K562 (cell line): ENCODE data around the gene PEBP1. TPM values are rescaled to one million over a fixed set of nuclear protein-coding genes. Genes with fewer than 3 reads are reported as not detected.

Experiments used
- ATAC-seq: fragments of 200-7000 bp; cut with Tn5 transposase; 3 replicates; pipeline ENCODE4 v1.9.1; 2020; ENCODE audit warnings: moderate library complexity
- BruUV-seq: library from RNA; stranded (reverse); fragments of 400-500 nt; replicated peaks from 2 replicates; lab custom pipeline; 2021; lab: Mats Ljungman, UMichigan
- CTCF ChIA-PET: fragments of 300-600 bp; formaldehyde crosslinking; extraction: SDS; loops from one replicate; lab custom pipeline; 2021; ENCODE audit warnings: low intra/inter-chr PET ratio; lab: Yijun Ruan, JAX
- POLR2A ChIA-PET: fragments of 300-600, 350-650 bp; sonication (Branson Sonifier 250); formaldehyde crosslinking; extraction: SDS; loops from one replicate; lab custom pipeline; 2021; ENCODE audit warnings: antibody characterized with exemption, inconsistent platforms; lab: Yijun Ruan, JAX
- DNase-seq, 4 experiments: peaks; one replicate each; pipeline versions ENCODE4 v3.0.0 to v3.0.0-alpha.2; 2011 to 2018; ENCODE audit warnings: low spot score in 3 of 4, mixed read lengths in 3 of 4; ENCODE audit errors: extremely low read depth in 1 of 4
- FAIRE-seq: peaks from 2 replicates; lab custom pipeline; 2011; peaks lifted over from hg19 to GRCh38; lab: Jason Lieb, UNC
- H2AFZ ChIP-seq: 2 replicates; pipeline ENCODE4 v1.6.0; 2011; ENCODE audit warnings: low read depth, low read length, control low read depth, inconsistent platforms
- H3K27ac ChIP-seq: fragments of 200-600 bp; 3 replicates; pipeline ENCODE4 v1.8.0; 2011; ENCODE audit warnings: low read depth, mild to moderate bottlenecking, control low read depth, inconsistent platforms, low read length, moderate library complexity, mixed read lengths; ENCODE audit errors: extremely low read depth
- H3K27me3 ChIP-seq, 2 experiments: fragments of 300-600 bp in 1 of 2; 2 replicates in 1 of 2; 3 replicates in 1 of 2; pipeline versions ENCODE4 v1.6.0 to v1.8.0; 2011; ENCODE audit warnings: inconsistent platforms in 2 of 2, low read length in 2 of 2, mild to moderate bottlenecking in 1 of 2, mixed read lengths in 1 of 2, moderate library complexity in 1 of 2; ENCODE audit not compliant: control insufficient read depth in 2 of 2, insufficient read depth in 2 of 2
- H3K36me3 ChIP-seq: fragments of 300-600 bp; 3 replicates; pipeline ENCODE4 v1.8.0; 2011; ENCODE audit warnings: mild to moderate bottlenecking, low read length, inconsistent platforms; ENCODE audit not compliant: control insufficient read depth, insufficient read depth
- H3K4me1 ChIP-seq, 2 experiments: fragments of 200-600 bp in 1 of 2; replicated peaks in 1 of 2; 2 replicates in 1 of 2; 3 replicates in 1 of 2; pipeline versions ENCODE4 v1.5.1 to v1.8.0; 2011; ENCODE audit warnings: inconsistent platforms in 2 of 2, low read length in 2 of 2, mild to moderate bottlenecking in 1 of 2, mixed read lengths in 1 of 2, moderate library complexity in 1 of 2; ENCODE audit not compliant: control insufficient read depth in 2 of 2, insufficient read depth in 2 of 2
- H3K4me2 ChIP-seq: 2 replicates; pipeline ENCODE4 v1.6.1; 2011; ENCODE audit warnings: low read length, control low read depth, inconsistent platforms, mixed read lengths; ENCODE audit not compliant: insufficient read depth
- H3K4me3 ChIP-seq: fragments of 200-600 bp; sonication (generic), shearing (Covaris generic); 2 replicates; pipeline ENCODE4 v1.5.1; 2016; ENCODE audit warnings: control low read depth, inconsistent platforms
- H3K79me2 ChIP-seq: fragments of 200-600 bp; 3 replicates; pipeline ENCODE4 v1.8.0; 2011; ENCODE audit warnings: low read length, inconsistent platforms; ENCODE audit not compliant: control insufficient read depth, insufficient read depth
- H3K9ac ChIP-seq, 2 experiments: 2 replicates each; pipeline versions ENCODE4 v1.6.0 to v1.6.1; 2011; ENCODE audit warnings: low read depth in 2 of 2, low read length in 2 of 2, control low read depth in 1 of 2, inconsistent platforms in 1 of 2, mild to moderate bottlenecking in 1 of 2, mixed read lengths in 1 of 2; ENCODE audit not compliant: insufficient read depth in 1 of 2
- H3K9me1 ChIP-seq: one replicate; pipeline ENCODE4 v1.6.0; 2011; ENCODE audit warnings: inconsistent platforms, mild to moderate bottlenecking, low read length, moderate library complexity; ENCODE audit not compliant: control insufficient read depth, insufficient read depth
- H3K9me3 ChIP-seq: replicated peaks from 2 replicates; pipeline ENCODE4 v1.5.1; 2011; ENCODE audit warnings: low read depth, low read length, inconsistent platforms; ENCODE audit not compliant: control insufficient read depth, insufficient read depth
- H4K20me1 ChIP-seq: replicated peaks from 2 replicates; pipeline ENCODE4 v1.6.1; 2011; ENCODE audit warnings: low read length, inconsistent platforms, mixed read lengths; ENCODE audit not compliant: control insufficient read depth, insufficient read depth
- ADNP ChIP-seq: fragments of 200-800 bp; sonication (Bioruptor generic); IDR thresholded peaks from 2 replicates; pipeline ENCODE4 v1.6.1; 2016; ENCODE audit warnings: missing genetic modification characterization, missing compliant biosample characterization
- CEBPG ChIP-seq, 3 experiments: fragments of 200-800 bp in 1 of 3; sonication (Bioruptor generic) in 1 of 3; sonication (generic) in 1 of 3; formaldehyde crosslinking in 1 of 3; IDR thresholded peaks in 2 of 3; conservative IDR thresholded peaks in 1 of 3; 2 replicates each; pipeline versions ENCODE4 v1.6.1 to v1.8.0; 2016 to 2022; ENCODE audit warnings: missing compliant biosample characterization in 2 of 3, missing genetic modification characterization in 2 of 3, mild to moderate bottlenecking in 1 of 3, missing genetic modification reagents in 1 of 3
- RHOXF2B ChIP-seq: fragments of 250-450 bp; sonication (Bioruptor Pico); conservative IDR thresholded peaks from 2 replicates; pipeline ENCODE4 v1.5.1; 2021
- TCFL5 ChIP-seq: fragments of 250-450 bp; sonication (Bioruptor Pico); conservative IDR thresholded peaks from 2 replicates; pipeline ENCODE4 v1.6.1; 2021; ENCODE audit warnings: mild to moderate bottlenecking, moderate library complexity, matching md5 sums
- ZNF24 ChIP-seq: fragments of 450-650 bp; IDR thresholded peaks from 2 replicates; pipeline ENCODE4 v1.6.1; 2016
- WGBS: fragments of 100-300 bp; shearing (Covaris generic); methylation state at CpG from one replicate; pipeline ENCODE4 v1.1.6; 2016; ENCODE audit warnings: low coverage, mixed read lengths; ENCODE audit not compliant: insufficient coverage; ENCODE audit errors: missing lambda C conversion rate; 5-methylcytosine and 5-hydroxymethylcytosine counted together
- in situ Hi-C: fragments of 300-500 bp; cut with MboI; formaldehyde crosslinking; loops from 4 replicates; pipeline ENCODE4 v1.15.0; 2018; ENCODE audit warnings: inconsistent platforms, mixed read lengths
- intact Hi-C: fragments of 100-400 bp; cut with micrococcal nuclease; formaldehyde crosslinking; loops from 2 replicates; pipeline ENCODE4 v1.14.2; 2022
- polyA plus RNA-seq, 8 experiments: library from polyadenylated mRNA; depleted of rRNA in 4 of 8; stranded (reverse) in 5 of 8; unstranded in 3 of 8; fragments of >200 nt; fragmentation: Nextera tagmentation in 2 of 8; fragmentation: Illumina TruSeq in 1 of 8; extraction: Ambion mirVana in 2 of 8; extraction: Trizol in 1 of 8; gene quantifications; 2 replicates each; pipeline versions ENCODE4 v1.2.1 to v1.2.3, GENCODE V29; 2011 to 2014; ENCODE audit warnings: inconsistent platforms in 1 of 8, missing spikeins in 1 of 8
- total RNA-seq, 7 experiments: library from RNA; depleted of rRNA in 6 of 7; stranded (reverse); fragments of >200 nt in 6 of 7; fragmentation: Illumina TruSeq in 2 of 7; extraction: Trizol in 2 of 7; gene quantifications; 2 replicates each; pipeline versions ENCODE4 v1.2.1 to v1.2.3, GENCODE V29; 2011 to 2021; ENCODE audit warnings: low replicate concordance in 1 of 7

PEBP1 gene
- total and polyA plus RNA-seq, 9 of the 15 experiments (the other 6 are each of a cell fraction or from before 2014, with no cell fraction given) = 77.3 to 207 (median 153) TPM

DNA sequence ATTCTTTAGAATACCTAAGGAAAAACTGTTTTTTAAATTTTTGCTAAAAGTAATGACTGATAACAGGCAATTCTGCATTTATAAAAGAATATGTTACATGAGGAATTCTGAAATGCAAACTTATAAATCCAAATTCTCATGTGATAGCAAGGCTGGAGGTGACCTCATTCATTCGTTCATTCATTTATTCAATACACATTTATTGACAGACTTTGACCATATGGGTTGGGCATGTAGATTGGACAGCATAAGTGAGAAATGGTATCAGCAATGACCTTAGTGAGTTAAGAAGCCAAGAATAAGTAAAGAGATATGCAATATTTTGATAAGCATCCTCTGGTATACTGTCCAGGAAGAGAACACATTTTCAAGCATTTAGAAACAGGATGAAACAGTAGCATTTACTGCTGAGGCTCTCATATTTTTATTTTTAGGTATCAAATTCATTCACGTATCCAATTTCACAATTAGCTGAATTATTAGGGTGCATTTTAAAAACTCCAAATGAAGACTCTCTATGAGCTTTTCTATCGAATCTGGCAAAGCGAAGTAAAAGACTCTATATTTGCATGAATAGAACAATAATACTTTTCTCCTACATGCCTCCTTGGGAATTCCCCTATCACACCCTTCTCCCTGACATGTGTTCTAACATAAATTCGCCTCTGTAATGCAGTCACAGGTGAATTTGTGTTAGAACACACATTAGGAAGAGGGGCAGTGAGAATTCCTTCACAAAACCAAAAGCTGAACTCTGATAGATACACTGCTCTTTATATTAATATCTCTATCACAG, 49.9 kb downstream of the PEBP1 start:
- Histone ChIP-seq H3K9me1 (no peaks in the 10 kb centered on the region), H3K4me1 (peaks cover 0 to 12% of the 10 kb centered on the region in 2 experiments; a peak in 3 of 5 replicates), H3K4me2 (no peak overlapping the region), H3K9ac (no peak overlapping the region), H3K27ac (no peak overlapping the region), H3K79me2 (no peaks in the 10 kb centered on the region), H3K9me3 (no peaks in the 10 kb centered on the region), H4K20me1 (no peaks in the 10 kb centered on the region), H2AFZ (no peak overlapping the region), H3K27me3 (no peaks in the 10 kb centered on the region), H3K4me3 (no peak overlapping the region), H3K36me3 (peaks cover 29% of the 10 kb centered on the region; the same call in 2 of the 3 replicates)
- intact Hi-C loops = loop anchor here (10.0 kb wide), 1 partner anchor 311 kb away; no protein-coding TSS in a partner anchor
- WGBS = 73% methylated on average over 5 of the region's 5 CpGs
- BruUV-seq = no TSS peak
- ATAC-seq (no peak), FAIRE-seq (no peak), DNase-seq (no peak)
- CTCF ChIA-PET = no interaction called here
- POLR2A ChIA-PET = no interaction called here
- in situ Hi-C loops = loop anchor here (25.0 kb wide), 1 partner anchor 177 kb away; the partner anchor contains the start of gene TAOK3
- TF ChIP-seq ZNF24 (peak; percentile 71; the same call in 1 of the 2 replicates), RHOXF2B (CRISPR knock-in tag) (no peak)

- ATAC-seq = peak; percentile 83
- peak in 3 of 4 experiments; percentile 17 to 27 (median 20) for DNase-seq
- no peaks in the 10 kb centered on the region for H3K9me1 ChIP-seq
- CTCF ChIA-PET = no interaction called here
- no peak overlapping the region for H3K4me3 ChIP-seq
- no peak overlapping the region for H3K9ac ChIP-seq
- H2AFZ ChIP-seq = no peak overlapping the region
- H4K20me1 ChIP-seq = no peaks in the 10 kb centered on the region
- intact Hi-C loops = loop anchor here (10.0 kb wide), 1 partner anchor 313 kb away; no protein-coding TSS in a partner anchor
- 19% methylated on average over 6 of the region's 6 CpGs for WGBS
- in situ Hi-C loops = loop anchor here (25.0 kb wide), 1 partner anchor 174 kb away; the partner anchor contains the start of gene TAOK3
- no peaks in the 10 kb centered on the region for H3K27me3 ChIP-seq
- H3K79me2 ChIP-seq = no peaks in the 10 kb centered on the region
- POLR2A ChIA-PET = interaction anchor here (0.7 kb wide), 1 partner anchor 47 kb away, joined by 4 read pairs; no protein-coding TSS in a partner anchor
- peak; percentile 62 for FAIRE-seq
- peaks cover 0 to 10% of the 10 kb centered on the region in 2 experiments; a peak in 3 of 5 replicates for H3K4me1 ChIP-seq
- H3K9me3 ChIP-seq = no peaks in the 10 kb centered on the region
- no peak overlapping the region; the same call in 1 of the 2 replicates for H3K4me2 ChIP-seq
- peaks cover 29% of the 10 kb centered on the region; the same call in 1 of the 3 replicates for H3K36me3 ChIP-seq
- peak overlapping the region; percentile 15; the same call in 1 of the 3 replicates for H3K27ac ChIP-seq
- BruUV-seq = no TSS peak
- TF ChIP-seq TCFL5 = no peak
- no peak for TF ChIP-seq CEBPG (CRISPR knock-in tag; IDR thresholded peaks at IDR 0.05)
- TF ChIP-seq CEBPG (tag; conservative IDR thresholded peaks at IDR 0.05 in 1 of 2, IDR thresholded peaks at IDR 0.05 in 1 of 2) = no peak
- TF ChIP-seq ADNP (tag) = no peak
Observed at GRCh38 chr12:118187751-118188435, 52.0 kb downstream of the PEBP1 start.
